ENCODE data around the gene PRM1.

The PRM1 gene

DNA sequence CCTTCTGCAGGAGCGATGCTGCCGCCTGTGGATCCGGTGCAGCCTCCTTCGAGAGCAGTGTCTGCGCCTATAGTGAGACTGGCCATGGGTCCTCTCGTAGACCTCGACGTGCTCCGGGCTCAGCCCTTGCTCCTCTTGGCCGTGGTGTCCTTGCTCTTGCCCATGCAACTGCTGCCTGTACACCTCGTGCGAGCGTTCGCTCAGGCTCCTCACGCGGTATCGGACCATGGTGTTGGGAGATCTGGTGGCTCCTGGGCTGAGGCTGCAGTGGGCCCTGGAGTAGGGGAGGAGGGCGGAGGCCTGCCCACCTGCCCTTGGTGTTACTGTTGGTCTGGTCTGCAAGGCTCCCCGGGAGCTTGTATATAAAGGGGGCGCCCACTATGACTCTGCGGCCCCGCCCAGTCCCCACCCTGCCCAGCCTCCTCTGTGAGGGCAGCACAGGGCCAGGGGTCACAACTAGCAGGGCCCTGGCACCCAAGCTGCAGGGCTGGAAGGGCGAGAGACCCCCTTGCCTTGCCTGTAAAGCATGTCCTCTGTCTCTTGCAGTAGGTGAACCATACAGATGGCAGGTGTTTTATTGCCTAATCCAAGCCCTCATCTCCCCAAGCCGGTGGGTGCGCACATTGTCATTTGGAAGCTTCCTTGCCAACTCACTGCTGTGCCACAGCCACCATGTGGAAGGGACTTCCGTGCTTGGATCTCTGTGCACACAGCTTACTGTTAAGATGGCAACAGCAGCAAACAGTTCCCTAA lies 4.8 kb downstream of the PRM1 start, which contains the start of gene PRM2:
Gene PRM2 (minus strand): TSS at position 338 of the 753 bp plus-strand sequence. CDS start 110 bp downstream, at position 228.
- Histone ChIP-seq H3K4me1 (ENCODE audit: insufficient read depth, low read length) (peaks cover 8% of the 10 kb centered on the region; the same call in 1 of the 2 replicates), H3K36me3 (ENCODE audit: insufficient read depth, low read length) (no peaks in the 10 kb centered on the region), H3K9me3 (ENCODE audit: control insufficient read depth, insufficient read depth, low read length) (no peaks in the 10 kb centered on the region), H3K9ac (ENCODE audit: low read depth, low read length) (no peak within 1 kb of the TSS)

DNA sequence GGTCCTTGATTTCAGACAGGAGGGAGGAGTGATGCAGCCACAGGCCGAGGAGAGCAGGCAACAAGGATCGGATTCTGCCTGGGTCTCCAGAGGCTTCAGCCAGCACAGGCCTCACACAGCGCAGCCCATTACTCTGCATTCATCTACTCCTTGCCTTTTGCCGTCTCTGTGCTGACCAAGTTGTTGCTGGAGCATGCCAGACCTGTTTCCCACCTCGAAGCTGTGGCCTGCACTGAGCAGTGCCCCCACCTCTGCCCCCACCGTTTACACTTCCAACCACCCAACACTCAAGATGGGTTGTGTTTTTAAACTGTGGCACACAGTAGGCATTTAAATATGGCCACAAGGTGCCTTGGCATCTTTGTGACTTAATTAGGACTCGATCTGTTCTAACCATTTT lies 6.2 kb downstream of the PRM1 start:
- H3K9ac ChIP-seq (ENCODE audit: low read depth, low read length): no peak overlapping the region
- no peaks in the 10 kb centered on the region for H3K36me3 ChIP-seq (ENCODE audit: insufficient read depth, low read length)
- peaks cover 8% of the 10 kb centered on the region; the same call in 1 of the 2 replicates for H3K4me1 ChIP-seq (ENCODE audit: insufficient read depth, low read length)
- no peaks in the 10 kb centered on the region for H3K9me3 ChIP-seq (ENCODE audit: control insufficient read depth, insufficient read depth, low read length)

DNA sequence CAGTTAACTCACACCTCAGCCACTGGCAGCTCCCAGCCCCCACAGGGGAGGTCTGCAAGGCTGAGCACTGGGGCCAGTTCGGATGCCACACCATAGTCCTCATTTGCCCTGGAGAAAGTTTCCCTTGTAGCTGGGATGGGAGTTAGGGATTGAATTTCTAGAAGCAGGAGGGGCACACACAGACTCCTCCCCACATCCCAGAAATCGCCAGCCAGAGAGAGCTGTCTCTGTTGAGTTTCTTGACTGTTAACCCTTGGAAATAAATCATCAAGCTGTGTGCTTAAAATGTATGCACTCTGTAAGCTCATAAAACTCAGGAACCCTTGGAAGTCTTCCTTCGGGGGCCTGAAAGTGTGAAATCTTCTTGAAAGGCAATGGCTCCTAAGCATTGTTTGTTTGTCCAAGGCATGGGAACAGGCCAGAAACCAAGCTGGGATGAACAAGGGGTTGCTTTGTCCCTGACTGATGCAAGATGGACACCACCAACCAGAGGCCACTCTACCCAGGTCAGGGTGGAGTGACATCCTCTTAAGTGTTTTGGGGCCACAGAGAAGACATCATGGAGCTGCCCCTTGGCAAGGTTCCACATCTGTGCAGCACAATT lies 7.3 kb downstream of the PRM1 start:
- no peaks in the 10 kb centered on the region for H3K36me3 ChIP-seq (ENCODE audit: insufficient read depth, low read length)
- no peaks in the 10 kb centered on the region for H3K9me3 ChIP-seq (ENCODE audit: control insufficient read depth, insufficient read depth, low read length)
- H3K4me1 ChIP-seq (ENCODE audit: insufficient read depth, low read length): peaks cover 8% of the 10 kb centered on the region; the same call in 1 of the 2 replicates
- H3K9ac ChIP-seq (ENCODE audit: low read depth, low read length): no peak overlapping the region

DNA sequence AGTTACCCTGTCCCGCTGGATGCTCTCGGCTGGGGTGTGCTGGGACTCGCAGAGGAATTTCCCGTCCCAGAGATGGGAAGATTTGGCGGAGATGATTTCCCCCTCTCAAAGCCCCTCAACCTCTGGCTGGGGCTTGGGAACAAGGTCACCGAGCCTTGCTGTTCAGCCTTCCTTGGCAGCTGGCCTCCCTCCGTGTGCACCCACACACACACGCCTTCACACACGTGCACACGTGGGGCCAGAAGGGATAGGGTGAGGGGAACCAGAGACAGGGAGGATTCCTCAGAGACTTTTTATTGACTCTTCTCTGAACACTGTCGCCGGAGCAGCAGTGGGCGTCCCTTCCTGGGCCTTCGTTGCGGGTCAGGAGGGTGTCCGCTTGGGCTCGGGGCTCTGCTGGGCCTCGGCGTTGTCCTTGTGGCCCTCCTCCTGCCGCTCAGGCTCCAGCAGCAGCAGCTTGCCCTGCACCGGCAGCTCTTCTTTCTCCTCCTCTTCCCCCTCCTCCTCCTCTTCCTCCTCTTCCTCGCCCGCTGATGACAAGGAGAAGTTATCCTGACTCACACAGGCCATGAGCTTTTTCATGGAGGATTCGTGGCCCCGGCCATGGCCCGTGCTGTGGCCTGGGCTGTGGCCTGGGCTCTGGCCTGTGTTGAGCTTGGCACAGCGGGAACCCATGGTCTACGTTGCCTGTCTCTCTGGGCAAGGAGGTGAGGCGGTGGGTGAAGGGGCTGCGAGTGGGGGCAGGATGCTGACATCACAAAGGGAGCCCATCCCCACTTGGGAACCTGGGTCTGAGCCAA lies 8.0 kb downstream of the PRM1 start, which contains the start of gene PRM3:
Gene PRM3 (minus strand): TSS at position 709 of the 800 bp plus-strand sequence. CDS start 34 bp downstream, at position 675.
- Histone ChIP-seq H3K36me3 (ENCODE audit: insufficient read depth, low read length) (no peaks in the 10 kb centered on the region), H3K9ac (ENCODE audit: low read depth, low read length) (no peak within 1 kb of the TSS), H3K4me1 (ENCODE audit: insufficient read depth, low read length) (peaks cover 8% of the 10 kb centered on the region; the same call in 1 of the 2 replicates), H3K9me3 (ENCODE audit: control insufficient read depth, insufficient read depth, low read length) (no peaks in the 10 kb centered on the region)

DNA sequence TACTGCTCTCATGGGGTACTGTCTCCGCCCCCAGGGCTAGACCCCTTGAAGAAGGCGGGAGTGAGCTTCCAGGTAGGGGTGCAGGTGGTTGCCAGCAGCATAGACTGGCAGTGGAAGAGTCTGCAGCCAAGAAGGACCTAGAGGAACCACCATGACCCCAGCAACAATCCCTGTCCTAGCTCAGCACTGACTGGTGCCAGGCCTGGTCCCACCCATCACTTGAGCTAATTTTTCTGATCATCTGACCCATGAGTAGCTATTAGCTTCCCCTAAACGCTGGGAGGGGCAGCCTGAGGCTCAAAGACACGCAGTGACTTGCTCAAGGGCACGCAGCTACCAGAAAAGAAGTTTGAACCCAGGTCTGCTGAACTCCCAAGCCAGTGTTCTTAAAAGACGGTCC lies 8.6 kb downstream of the PRM1 start:
- no peaks in the 10 kb centered on the region for H3K9me3 ChIP-seq (ENCODE audit: control insufficient read depth, insufficient read depth, low read length)
- peaks cover 8% of the 10 kb centered on the region; the same call in 1 of the 2 replicates for H3K4me1 ChIP-seq (ENCODE audit: insufficient read depth, low read length)

DNA sequence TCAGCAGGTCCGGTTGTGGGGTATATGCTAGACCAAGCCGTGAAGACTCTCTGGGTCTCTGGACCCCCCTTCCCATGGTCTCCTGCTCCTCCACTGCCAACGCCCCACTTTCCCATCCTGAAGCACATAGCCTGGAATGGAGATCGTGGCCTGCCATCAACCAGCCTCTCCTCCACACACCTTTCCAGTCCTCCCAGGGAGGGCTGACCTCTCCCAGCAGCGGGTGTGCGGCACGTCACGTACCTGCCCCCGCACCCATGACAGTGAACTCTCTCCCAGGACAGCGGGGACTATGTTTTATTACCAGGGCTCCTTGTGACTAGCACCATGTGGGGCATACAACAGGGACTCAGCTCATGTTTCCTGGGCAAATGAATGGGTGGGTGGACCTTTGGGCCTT lies 9.5 kb downstream of the PRM1 start:
- no peak overlapping the region for H3K9ac ChIP-seq (ENCODE audit: low read depth, low read length)
- no peaks in the 10 kb centered on the region for H3K9me3 ChIP-seq (ENCODE audit: control insufficient read depth, insufficient read depth, low read length)
- H3K4me1 ChIP-seq (ENCODE audit: insufficient read depth, low read length): peaks cover 8% of the 10 kb centered on the region; the same call in 1 of the 2 replicates
- no peaks in the 10 kb centered on the region for H3K36me3 ChIP-seq (ENCODE audit: insufficient read depth, low read length)

More for the DNA sequence above, 8.6 kb downstream of the PRM1 start:
- no peaks in the 10 kb centered on the region for H3K36me3 ChIP-seq (ENCODE audit: insufficient read depth, low read length)
- no peak overlapping the region for H3K9ac ChIP-seq (ENCODE audit: low read depth, low read length)

DNA sequence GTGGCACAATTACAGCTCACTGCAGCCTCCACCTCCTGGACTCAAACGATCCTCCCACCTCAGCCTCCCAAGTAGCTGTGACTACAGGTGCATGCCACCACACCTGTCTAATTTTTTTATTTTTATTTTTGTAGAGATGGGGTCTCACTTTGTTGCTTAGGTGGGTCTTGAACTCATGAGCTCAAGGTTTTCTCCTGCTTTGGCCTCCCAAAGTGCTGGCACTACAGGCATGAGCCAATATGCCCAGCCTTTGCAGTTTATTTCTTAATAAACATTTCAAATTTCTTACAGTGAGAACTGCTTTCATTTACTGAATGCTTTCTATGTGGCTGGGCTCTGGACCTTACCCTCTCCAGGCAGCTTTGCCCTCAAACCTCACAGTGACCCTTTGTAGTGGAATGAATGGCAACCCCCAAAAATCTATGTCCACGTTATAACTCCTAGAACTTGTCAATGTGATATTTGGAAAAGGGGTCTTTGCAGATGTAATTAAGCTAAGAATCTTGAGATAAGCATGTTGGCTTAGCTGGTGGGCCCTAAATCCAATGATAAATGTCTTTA lies 10.4 kb downstream of the PRM1 start:
- H3K9ac ChIP-seq (ENCODE audit: low read depth, low read length): no peak overlapping the region
- H3K4me1 ChIP-seq (ENCODE audit: insufficient read depth, low read length): peaks cover 8% of the 10 kb centered on the region; the same call in 1 of the 2 replicates
- H3K36me3 ChIP-seq (ENCODE audit: insufficient read depth, low read length): no peaks in the 10 kb centered on the region
- H3K9me3 ChIP-seq (ENCODE audit: control insufficient read depth, insufficient read depth, low read length): no peaks in the 10 kb centered on the region

DNA sequence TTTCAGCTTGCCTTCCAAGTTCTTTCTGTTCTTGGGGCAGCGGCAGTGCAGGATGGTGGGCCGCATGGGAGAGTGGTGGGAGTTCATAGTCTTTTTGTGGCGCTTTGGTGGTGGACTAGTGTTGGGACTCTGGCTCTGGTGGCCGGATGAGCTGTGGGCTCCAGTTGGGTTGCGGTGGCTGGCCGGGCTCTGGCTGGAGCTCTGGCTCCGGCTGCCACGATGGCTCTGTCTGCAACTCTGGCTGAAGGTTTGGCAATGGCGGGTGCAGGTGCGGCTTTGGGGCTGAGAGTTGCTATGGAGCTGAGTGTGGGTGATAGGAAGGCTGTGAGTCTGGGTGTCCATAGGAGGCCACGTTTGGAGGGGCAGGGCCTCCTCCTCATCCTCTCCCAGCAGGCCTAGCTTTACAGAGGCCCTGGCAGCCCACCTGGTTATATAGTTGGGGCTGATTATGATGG lies 12.2 kb downstream of the PRM1 start, which contains the start of gene TNP2:
Gene TNP2 (minus strand): TSS at position 405 of the 455 bp plus-strand sequence. CDS start 63 bp downstream, at position 342.
- peaks cover 6% of the 10 kb centered on the region; the same call in 1 of the 2 replicates for H3K4me1 ChIP-seq (ENCODE audit: insufficient read depth, low read length)
- no peaks in the 10 kb centered on the region for H3K9me3 ChIP-seq (ENCODE audit: control insufficient read depth, insufficient read depth, low read length)
- no peak within 1 kb of the TSS for H3K9ac ChIP-seq (ENCODE audit: low read depth, low read length)
- H3K36me3 ChIP-seq (ENCODE audit: insufficient read depth, low read length): no peaks in the 10 kb centered on the region

DNA sequence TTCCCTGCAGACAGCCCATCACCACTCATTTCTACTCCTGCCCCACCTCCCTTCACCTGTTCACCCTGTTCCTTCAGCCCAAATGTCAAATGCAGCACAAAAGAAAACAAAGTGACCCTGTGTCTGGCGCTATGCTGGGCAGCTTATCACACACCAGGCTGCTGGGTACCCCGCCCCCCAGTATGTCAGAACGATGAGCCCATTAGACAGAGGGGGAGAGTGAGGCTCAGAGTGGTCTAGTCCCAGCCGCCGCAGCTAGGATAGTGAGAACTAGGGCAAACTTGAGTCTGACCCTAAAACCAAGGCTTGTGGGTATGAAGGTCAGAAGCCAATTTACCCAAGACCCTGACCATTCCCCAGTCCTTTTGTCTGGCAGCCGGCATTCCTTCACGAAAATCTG lies 16.0 kb downstream of the PRM1 start:
- no peak overlapping the region for H3K9ac ChIP-seq (ENCODE audit: low read depth, low read length)
- no peaks in the 10 kb centered on the region for H3K36me3 ChIP-seq (ENCODE audit: insufficient read depth, low read length)
- peaks cover 9% of the 10 kb centered on the region for H3K4me1 ChIP-seq (ENCODE audit: insufficient read depth, low read length)
- no peaks in the 10 kb centered on the region for H3K9me3 ChIP-seq (ENCODE audit: control insufficient read depth, insufficient read depth, low read length)

DNA sequence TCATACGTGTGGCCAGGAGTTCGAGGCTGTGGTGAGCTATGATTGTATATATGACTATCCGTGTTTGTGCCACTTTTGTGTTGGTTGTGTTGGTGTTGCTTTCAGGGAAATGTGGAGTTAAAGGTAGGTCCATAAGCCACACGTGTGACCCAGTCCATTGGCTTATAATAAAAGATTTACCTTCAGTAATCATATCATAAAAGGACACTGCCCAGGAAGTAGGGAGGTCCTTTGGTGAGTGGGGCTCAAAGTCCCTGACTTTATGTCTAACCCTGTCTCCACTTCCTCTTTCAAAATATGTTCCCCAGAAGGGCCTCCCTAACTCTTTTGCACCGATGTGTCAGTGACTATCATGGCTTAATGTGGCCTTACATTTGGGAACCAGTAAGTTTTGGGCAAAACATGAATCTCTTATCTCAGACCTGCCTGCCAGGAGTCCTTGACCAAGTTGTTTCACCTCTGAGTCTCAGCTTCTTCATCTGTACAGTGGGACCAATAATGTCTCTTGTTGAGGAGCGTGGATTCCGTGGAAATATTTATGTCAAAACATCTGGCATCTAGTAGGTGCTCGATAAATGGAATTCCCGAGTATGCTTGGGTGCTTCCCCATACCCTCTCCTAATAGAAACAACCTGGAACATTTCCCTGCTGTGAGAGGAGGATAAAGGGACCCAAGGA lies 16.8 kb downstream of the PRM1 start:
- H3K9ac ChIP-seq (ENCODE audit: low read depth, low read length): no peak overlapping the region
- no peaks in the 10 kb centered on the region for H3K9me3 ChIP-seq (ENCODE audit: control insufficient read depth, insufficient read depth, low read length)
- no peaks in the 10 kb centered on the region for H3K36me3 ChIP-seq (ENCODE audit: insufficient read depth, low read length)
- peaks cover 11% of the 10 kb centered on the region for H3K4me1 ChIP-seq (ENCODE audit: insufficient read depth, low read length)

DNA sequence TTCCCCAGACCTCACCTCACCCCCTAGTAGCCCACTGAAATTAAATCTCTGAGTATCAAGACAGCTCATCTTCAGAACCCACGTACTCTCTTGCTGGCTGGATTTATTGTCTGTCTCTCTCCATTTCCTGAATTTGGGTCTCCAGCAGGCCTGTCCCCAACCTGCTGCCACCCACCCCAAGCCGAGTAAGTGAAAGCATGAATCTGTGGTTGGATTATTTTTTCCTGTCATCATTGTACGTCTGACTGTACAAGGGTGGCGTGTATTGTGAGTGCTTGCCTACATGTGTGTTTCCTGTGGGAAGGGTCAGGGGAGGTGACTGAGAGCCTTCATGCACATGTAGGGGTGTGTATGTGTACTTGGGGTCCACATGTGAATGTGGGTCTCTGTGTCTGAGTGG lies 17.4 kb downstream of the PRM1 start:
- Histone ChIP-seq H3K4me1 (ENCODE audit: insufficient read depth, low read length) (peaks cover 11% of the 10 kb centered on the region), H3K9ac (ENCODE audit: low read depth, low read length) (no peak overlapping the region), H3K36me3 (ENCODE audit: insufficient read depth, low read length) (no peaks in the 10 kb centered on the region), H3K9me3 (ENCODE audit: control insufficient read depth, insufficient read depth, low read length) (no peaks in the 10 kb centered on the region)

DNA sequence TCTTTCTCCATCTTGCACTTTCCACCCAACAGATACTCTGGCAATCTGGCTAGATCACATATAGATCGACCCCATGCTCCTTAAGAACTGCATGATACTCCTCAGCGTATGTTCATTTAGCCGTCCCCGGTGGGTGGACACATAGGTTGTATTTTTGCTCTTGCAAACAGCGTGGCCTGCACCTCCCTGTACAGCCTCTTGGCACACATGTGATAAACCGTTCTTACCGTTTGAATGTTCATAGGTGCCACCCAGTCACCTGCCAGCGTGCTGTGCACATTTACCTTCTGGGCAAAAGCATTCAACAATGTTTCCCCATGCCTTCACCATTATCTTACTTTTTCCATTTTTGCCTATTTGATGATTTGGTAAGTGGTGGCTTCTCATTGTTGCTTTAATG lies 18.2 kb downstream of the PRM1 start:
- H3K9ac ChIP-seq (ENCODE audit: low read depth, low read length): no peak overlapping the region

DNA sequence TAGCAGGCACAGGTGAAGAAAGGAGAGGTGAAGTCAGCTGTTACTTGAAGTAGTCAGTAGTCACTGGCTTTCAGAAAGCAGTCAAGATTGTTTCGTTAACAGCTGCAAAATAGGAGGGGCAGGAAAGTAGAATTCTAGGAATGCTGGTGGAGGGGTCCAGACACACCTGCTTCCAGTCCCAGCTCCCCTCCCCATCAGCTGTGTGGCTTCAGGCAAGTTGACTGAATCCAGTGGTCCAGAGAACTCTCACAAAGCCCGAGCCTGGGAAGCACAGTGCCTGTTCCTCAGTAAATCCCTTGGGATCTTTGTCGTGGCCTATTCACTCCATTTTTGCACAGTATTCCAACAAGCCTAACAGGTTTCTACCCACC lies 20.5 kb downstream of the PRM1 start:
- H3K36me3 ChIP-seq (ENCODE audit: insufficient read depth, low read length): no peaks in the 10 kb centered on the region
- H3K9ac ChIP-seq (ENCODE audit: low read depth, low read length): no peak overlapping the region
- no peaks in the 10 kb centered on the region for H3K9me3 ChIP-seq (ENCODE audit: control insufficient read depth, insufficient read depth, low read length)
- peaks cover 14% of the 10 kb centered on the region for H3K4me1 ChIP-seq (ENCODE audit: insufficient read depth, low read length)

More for the DNA sequence above, 18.2 kb downstream of the PRM1 start:
- Histone ChIP-seq H3K36me3 (ENCODE audit: insufficient read depth, low read length) (no peaks in the 10 kb centered on the region), H3K4me1 (ENCODE audit: insufficient read depth, low read length) (peaks cover 11% of the 10 kb centered on the region), H3K9me3 (ENCODE audit: control insufficient read depth, insufficient read depth, low read length) (no peaks in the 10 kb centered on the region)
